ENCODE data around the gene ZFP57.

DNA sequence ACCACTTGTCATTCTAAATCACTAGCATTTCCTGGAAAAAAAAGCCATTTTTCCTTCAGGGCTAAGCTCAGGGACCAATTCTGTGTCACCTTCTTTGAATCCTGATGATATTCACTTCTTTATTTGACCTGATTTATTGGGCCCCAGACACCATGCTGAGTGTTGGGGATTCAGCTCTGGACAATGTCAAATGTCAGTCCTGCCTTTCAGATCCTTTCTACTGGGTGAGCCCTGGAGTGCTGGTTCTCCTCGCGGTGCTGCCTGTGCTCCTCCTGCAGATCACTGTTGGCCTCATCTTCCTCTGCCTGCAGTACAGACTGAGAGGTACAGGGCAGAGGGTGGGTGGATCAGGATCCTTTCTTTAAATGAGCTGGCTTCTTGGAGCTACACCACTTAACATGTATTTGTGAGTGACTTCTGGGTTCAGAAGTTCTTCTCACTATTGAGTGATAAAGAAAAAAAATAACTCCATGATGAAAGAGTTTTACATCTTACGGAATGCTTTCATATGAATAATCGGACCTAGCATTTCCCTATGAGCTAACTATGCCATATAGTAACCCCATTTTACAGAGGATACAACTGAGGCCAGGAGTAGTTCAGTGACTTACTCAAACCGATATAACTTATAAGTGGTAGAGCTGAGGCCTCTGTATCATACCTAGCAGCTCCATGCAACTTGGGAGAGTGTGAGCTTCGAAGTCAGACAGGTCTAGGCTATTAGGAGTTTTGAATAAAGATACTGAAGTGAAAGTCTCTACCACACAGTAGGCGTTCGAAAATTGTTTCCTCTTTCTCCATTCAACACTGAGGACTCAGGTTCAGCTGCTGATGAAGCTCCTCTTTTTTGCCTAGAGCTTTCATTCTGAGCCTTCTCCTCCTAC, 14.8 kb downstream of the ZFP57 start:
- TF ChIP-seq, protein P1, sequence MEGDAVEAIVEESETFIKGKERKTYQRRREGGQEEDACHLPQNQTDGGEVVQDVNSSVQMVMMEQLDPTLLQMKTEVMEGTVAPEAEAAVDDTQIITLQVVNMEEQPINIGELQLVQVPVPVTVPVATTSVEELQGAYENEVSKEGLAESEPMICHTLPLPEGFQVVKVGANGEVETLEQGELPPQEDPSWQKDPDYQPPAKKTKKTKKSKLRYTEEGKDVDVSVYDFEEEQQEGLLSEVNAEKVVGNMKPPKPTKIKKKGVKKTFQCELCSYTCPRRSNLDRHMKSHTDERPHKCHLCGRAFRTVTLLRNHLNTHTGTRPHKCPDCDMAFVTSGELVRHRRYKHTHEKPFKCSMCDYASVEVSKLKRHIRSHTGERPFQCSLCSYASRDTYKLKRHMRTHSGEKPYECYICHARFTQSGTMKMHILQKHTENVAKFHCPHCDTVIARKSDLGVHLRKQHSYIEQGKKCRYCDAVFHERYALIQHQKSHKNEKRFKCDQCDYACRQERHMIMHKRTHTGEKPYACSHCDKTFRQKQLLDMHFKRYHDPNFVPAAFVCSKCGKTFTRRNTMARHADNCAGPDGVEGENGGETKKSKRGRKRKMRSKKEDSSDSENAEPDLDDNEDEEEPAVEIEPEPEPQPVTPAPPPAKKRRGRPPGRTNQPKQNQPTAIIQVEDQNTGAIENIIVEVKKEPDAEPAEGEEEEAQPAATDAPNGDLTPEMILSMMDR (conservative IDR thresholded peaks at IDR 0.05 in 1 of 2, IDR thresholded peaks at IDR 0.05 in 1 of 2; ENCODE audit: extremely low read depth in 1 of 2, insufficient read depth in 1 of 2, low read depth in 1 of 2, low read length in 2 of 2): no peak
- TF ChIP-seq EZH2 (IDR thresholded peaks at IDR 0.05; ENCODE audit: borderline replicate concordance, low read length): no peak
